GM23338 (cell line): ENCODE data around the gene SELPLG. TPM values are rescaled to one million over a fixed set of nuclear protein-coding genes. Genes with fewer than 3 reads are reported as not detected.

Experiments used
- ATAC-seq: fragments of 200-7000 bp; cut with Tn5 transposase; 3 replicates; pipeline ENCODE4 v1.9.1; 2020
- DNase-seq: peaks from one replicate; pipeline ENCODE4 v3.0.0-alpha.2; 2015; ENCODE audit warnings: low spot score
- H2AFZ ChIP-seq: fragments of 200-600 bp; sonication (generic); 2 replicates; pipeline ENCODE4 v1.8.0; 2016; ENCODE audit warnings: antibody characterized with exemption, mild to moderate bottlenecking, moderate library complexity
- H3F3A ChIP-seq: fragments of 200-600 bp; sonication (generic); replicated peaks from 2 replicates; pipeline ENCODE4 v1.8.0; 2017; ENCODE audit warnings: antibody characterized with exemption, mixed run types, low read depth
- H3K27ac ChIP-seq: fragments of 200-600 bp; sonication (generic); 2 replicates; pipeline ENCODE4 v1.6.1; 2016; ENCODE audit warnings: low read depth
- H3K27me3 ChIP-seq: fragments of 200-600 bp; sonication (generic); 2 replicates; pipeline ENCODE4 v1.8.0; 2016; ENCODE audit warnings: mild to moderate bottlenecking, mixed run types, moderate library complexity; ENCODE audit not compliant: insufficient read depth
- H3K36me3 ChIP-seq: fragments of 200-600 bp; sonication (generic); 2 replicates; pipeline ENCODE4 v1.8.0; 2016; ENCODE audit warnings: mild to moderate bottlenecking; ENCODE audit not compliant: insufficient read depth
- H3K4me1 ChIP-seq: fragments of 200-600 bp; sonication (generic); 2 replicates; pipeline ENCODE4 v1.8.0; 2016; ENCODE audit warnings: mild to moderate bottlenecking, moderate library complexity; ENCODE audit not compliant: insufficient read depth
- H3K4me2 ChIP-seq: fragments of 200-600 bp; sonication (generic); 2 replicates; pipeline ENCODE4 v1.7.1; 2017; ENCODE audit warnings: mixed run types
- H3K4me3 ChIP-seq: fragments of 200-600 bp; sonication (generic); 2 replicates; pipeline ENCODE4 v1.6.1; 2016; ENCODE audit warnings: mixed run types
- H3K79me2 ChIP-seq: fragments of 200-600 bp; sonication (generic); replicated peaks from 2 replicates; pipeline ENCODE4 v1.8.0; 2017; ENCODE audit warnings: mild to moderate bottlenecking; ENCODE audit not compliant: insufficient read depth
- H3K9me2 ChIP-seq: fragments of 200-600 bp; sonication (generic); 2 replicates; pipeline ENCODE4 v1.8.0; 2017; ENCODE audit not compliant: insufficient read depth
- H4K20me1 ChIP-seq: fragments of 200-600 bp; sonication (generic); replicated peaks from 2 replicates; pipeline ENCODE4 v1.8.0; 2017; ENCODE audit warnings: mild to moderate bottlenecking; ENCODE audit not compliant: insufficient read depth
- H3K27ac Mint-ChIP-seq: 2 replicates; pipeline ENCODE4 v1.8.0; 2020; ENCODE audit warnings: inconsistent platforms, mild to moderate bottlenecking, moderate library complexity, mixed read lengths
- H3K27me3 Mint-ChIP-seq: 3 replicates; pipeline ENCODE4 v1.8.0; 2022; ENCODE audit warnings: low read depth, mild to moderate bottlenecking, moderate library complexity, mixed read lengths, inconsistent platforms; ENCODE audit not compliant: insufficient read depth, poor library complexity
- H3K36me3 Mint-ChIP-seq: 3 replicates; pipeline ENCODE4 v1.8.0; 2021; ENCODE audit warnings: low read depth, mild to moderate bottlenecking, inconsistent platforms, moderate library complexity, mixed read lengths
- H3K4me1 Mint-ChIP-seq: 3 replicates; pipeline ENCODE4 v1.8.0; 2020; ENCODE audit warnings: mild to moderate bottlenecking, inconsistent platforms, mixed read lengths
- H3K4me3 Mint-ChIP-seq: 3 replicates; pipeline ENCODE4 v1.8.0; 2021; ENCODE audit warnings: moderate library complexity, mild to moderate bottlenecking, inconsistent platforms, mixed read lengths
- H3K9me3 Mint-ChIP-seq: 3 replicates; pipeline ENCODE4 v1.8.0; 2020; ENCODE audit warnings: moderate library complexity, mild to moderate bottlenecking, inconsistent platforms, mixed read lengths
- EZH2 ChIP-seq: fragments of 200-600 bp; sonication (generic); IDR thresholded peaks from one replicate; pipeline ENCODE4 v1.8.0; 2017; ENCODE audit warnings: antibody characterized with exemption, mild to moderate bottlenecking, low read depth; ENCODE audit not compliant: unreplicated experiment
- EZH2phosphoT487 ChIP-seq: fragments of 200-600 bp; sonication (generic); IDR thresholded peaks from one replicate; pipeline ENCODE4 v1.8.1; 2018; ENCODE audit warnings: antibody characterized with exemption; ENCODE audit not compliant: unreplicated experiment
- JUNB ChIP-seq: IDR thresholded peaks from one replicate; pipeline ENCODE4 v1.6.1; 2016; ENCODE audit warnings: antibody characterized with exemption; ENCODE audit not compliant: unreplicated experiment
- NANOG ChIP-seq: IDR thresholded peaks from 2 replicates; pipeline ENCODE4 v1.6.1; 2016; ENCODE audit warnings: antibody characterized with exemption, borderline replicate concordance
- POLR2AphosphoS5 ChIP-seq: IDR thresholded peaks from 2 replicates; pipeline ENCODE4 v1.6.1; 2016; ENCODE audit warnings: antibody characterized with exemption, low read depth
- ZNF114 ChIP-seq: fragments of 250-450 bp; sonication (Bioruptor Pico); IDR thresholded peaks from 2 replicates; pipeline ENCODE4 v1.5.0; 2020; ENCODE audit warnings: mild to moderate bottlenecking, moderate library complexity
- ZNF331 ChIP-seq: fragments of 250-450 bp; sonication (Bioruptor Pico); IDR thresholded peaks from 2 replicates; pipeline ENCODE4 v1.5.0; 2020; ENCODE audit warnings: low read depth, mild to moderate bottlenecking, moderate library complexity
- polyA plus RNA-seq: library from polyadenylated mRNA; unstranded; fragments of >200 nt; fragmentation: Nextera tagmentation; extraction: Ambion mirVana; gene quantifications from 2 replicates; pipeline ENCODE4 v1.2.1, GENCODE V29; 2016
- total RNA-seq: library from RNA; depleted of rRNA; stranded (reverse); fragments of >200 nt; shearing (Covaris generic); gene quantifications from 2 replicates; pipeline ENCODE4 v1.2.3, GENCODE V29; 2014
- TF ChIP-seq, protein P1 (sequence below), 2 experiments: fragments of 200-600 bp in 1 of 2; sonication (generic) in 1 of 2; conservative IDR thresholded peaks; 2 replicates each; pipeline versions ENCODE4 v1.5.1 to v1.6.1; 2016 to 2017; ENCODE audit warnings: antibody characterized with exemption in 2 of 2, low read depth in 2 of 2, mild to moderate bottlenecking in 2 of 2, moderate library complexity in 1 of 2
- TF ChIP-seq, protein P2 (sequence below): fragments of 250-450 bp; sonication (Bioruptor Pico); IDR thresholded peaks from 2 replicates; pipeline ENCODE4 v1.5.0; 2020; ENCODE audit warnings: mild to moderate bottlenecking, moderate library complexity

The SELPLG gene
- total and polyA plus RNA-seq, 2 experiments from 2014 or later = 0.16 to 0.56 TPM

DNA sequence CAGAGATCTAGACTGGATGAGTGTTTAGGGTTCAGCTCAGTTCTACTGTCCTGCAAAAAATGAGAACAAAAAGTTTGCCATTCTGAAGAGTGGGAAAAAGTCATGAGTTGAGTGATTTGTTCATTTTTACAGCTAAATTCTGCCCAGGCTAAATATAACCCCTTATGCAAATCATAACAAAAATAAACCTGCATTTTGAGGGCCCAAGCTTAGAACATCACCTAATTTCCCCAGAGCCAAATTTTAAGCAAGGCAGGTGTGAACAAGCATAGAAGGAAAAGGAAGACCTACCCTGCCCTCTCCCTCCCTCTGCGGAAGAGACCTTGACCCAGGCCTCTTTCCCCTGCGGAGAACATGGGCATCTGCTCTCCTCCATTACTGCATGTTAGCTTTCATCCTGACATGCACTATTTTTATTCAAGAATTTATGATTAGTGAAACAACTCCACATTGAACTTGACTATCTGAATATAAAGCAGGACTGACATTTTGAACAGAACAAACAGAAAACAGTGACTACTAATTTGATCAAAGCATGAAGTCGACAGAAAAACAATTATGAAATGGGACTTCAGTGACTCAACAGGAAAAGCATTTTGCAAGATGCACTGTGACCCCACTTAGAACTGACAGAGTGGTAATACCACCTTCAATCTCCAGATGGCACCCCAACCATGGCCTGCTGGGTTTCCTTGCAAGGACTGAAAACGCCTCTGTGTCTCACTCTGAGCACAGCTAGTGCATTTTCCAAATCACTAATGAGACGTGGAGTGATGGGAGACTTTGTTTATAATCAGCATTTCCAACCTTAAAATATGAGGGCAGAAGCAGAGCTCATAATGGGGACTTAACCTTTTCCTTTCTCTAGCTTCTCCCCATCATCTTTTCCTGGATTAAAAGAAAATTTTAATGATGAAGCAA, 30.9 kb upstream of the SELPLG start:
- Histone ChIP-seq H3K4me3 (no peak overlapping the region), H4K20me1 (peaks cover under 1% of the 10 kb centered on the region; the same call in 1 of the 2 replicates), H3K79me2 (peaks cover 8% of the 10 kb centered on the region; the same call in 1 of the 2 replicates), H3K27ac (peak overlapping the region; percentile 24), H3K9me2 (no peaks in the 10 kb centered on the region), H3K4me1 (peaks cover 3% of the 10 kb centered on the region; the same call in 1 of the 2 replicates), H3F3A (no peaks in the 10 kb centered on the region), H3K27me3 (no peaks in the 10 kb centered on the region), H2AFZ (no peak overlapping the region), H3K36me3 (peaks cover under 1% of the 10 kb centered on the region; the same call in 1 of the 2 replicates), H3K4me2 (no peak overlapping the region)
- H3K27me3 Mint-ChIP-seq = peaks cover 7% of the 10 kb centered on the region
- H3K4me1 Mint-ChIP-seq = peaks cover 22% of the 10 kb centered on the region
- no peaks in the 10 kb centered on the region for H3K36me3 Mint-ChIP-seq
- ATAC-seq = peak; percentile 94
- TF ChIP-seq JUNB (no peak), EZH2 (no peak), EZH2phosphoT487 (no peak), POLR2AphosphoS5 (no peak), NANOG (no peak)
- TF ChIP-seq, protein P1, sequence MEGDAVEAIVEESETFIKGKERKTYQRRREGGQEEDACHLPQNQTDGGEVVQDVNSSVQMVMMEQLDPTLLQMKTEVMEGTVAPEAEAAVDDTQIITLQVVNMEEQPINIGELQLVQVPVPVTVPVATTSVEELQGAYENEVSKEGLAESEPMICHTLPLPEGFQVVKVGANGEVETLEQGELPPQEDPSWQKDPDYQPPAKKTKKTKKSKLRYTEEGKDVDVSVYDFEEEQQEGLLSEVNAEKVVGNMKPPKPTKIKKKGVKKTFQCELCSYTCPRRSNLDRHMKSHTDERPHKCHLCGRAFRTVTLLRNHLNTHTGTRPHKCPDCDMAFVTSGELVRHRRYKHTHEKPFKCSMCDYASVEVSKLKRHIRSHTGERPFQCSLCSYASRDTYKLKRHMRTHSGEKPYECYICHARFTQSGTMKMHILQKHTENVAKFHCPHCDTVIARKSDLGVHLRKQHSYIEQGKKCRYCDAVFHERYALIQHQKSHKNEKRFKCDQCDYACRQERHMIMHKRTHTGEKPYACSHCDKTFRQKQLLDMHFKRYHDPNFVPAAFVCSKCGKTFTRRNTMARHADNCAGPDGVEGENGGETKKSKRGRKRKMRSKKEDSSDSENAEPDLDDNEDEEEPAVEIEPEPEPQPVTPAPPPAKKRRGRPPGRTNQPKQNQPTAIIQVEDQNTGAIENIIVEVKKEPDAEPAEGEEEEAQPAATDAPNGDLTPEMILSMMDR (conservative IDR thresholded peaks at IDR 0.05; ENCODE audit: low read depth in 2 of 2) = peak; percentile 94 to 97
- peak overlapping the region; percentile 94 for H3K27ac Mint-ChIP-seq
- H3K9me3 Mint-ChIP-seq = no peaks in the 10 kb centered on the region
- no peak overlapping the region for H3K4me3 Mint-ChIP-seq
- peak; percentile 93 for DNase-seq

- H3K79me2 ChIP-seq = peaks cover 8% of the 10 kb centered on the region; the same call in 1 of the 2 replicates
- peaks cover 7% of the 10 kb centered on the region for H3K27me3 Mint-ChIP-seq
- H4K20me1 ChIP-seq = no peaks in the 10 kb centered on the region
- H3K36me3 Mint-ChIP-seq = no peaks in the 10 kb centered on the region
- no peak overlapping the region for H3K27ac ChIP-seq
- peaks cover 6% of the 10 kb centered on the region for H3K36me3 ChIP-seq
- no peaks in the 10 kb centered on the region for H3F3A ChIP-seq
- peaks cover 18% of the 10 kb centered on the region for H3K4me1 Mint-ChIP-seq
- no peak for DNase-seq
- no peak overlapping the region for H3K4me2 ChIP-seq
- H3K4me3 Mint-ChIP-seq = no peak overlapping the region; the same call in 2 of the 3 replicates
- no peak overlapping the region for H3K4me3 ChIP-seq
- no peaks in the 10 kb centered on the region for H3K9me2 ChIP-seq
- H2AFZ ChIP-seq = no peak overlapping the region
- H3K27me3 ChIP-seq = no peaks in the 10 kb centered on the region
- ATAC-seq = no peak
- H3K4me1 ChIP-seq = peaks cover 3% of the 10 kb centered on the region; the same call in 1 of the 2 replicates
- H3K27ac Mint-ChIP-seq = peak overlapping the region; percentile 10; the same call in 1 of the 2 replicates
- H3K9me3 Mint-ChIP-seq = no peaks in the 10 kb centered on the region
- TF ChIP-seq JUNB (no peak), ZNF331 (CRISPR knock-in tag) (no peak), EZH2phosphoT487 (no peak), ZNF114 (CRISPR knock-in tag) (no peak), NANOG (no peak), EZH2 (no peak)
- TF ChIP-seq, protein P2, sequence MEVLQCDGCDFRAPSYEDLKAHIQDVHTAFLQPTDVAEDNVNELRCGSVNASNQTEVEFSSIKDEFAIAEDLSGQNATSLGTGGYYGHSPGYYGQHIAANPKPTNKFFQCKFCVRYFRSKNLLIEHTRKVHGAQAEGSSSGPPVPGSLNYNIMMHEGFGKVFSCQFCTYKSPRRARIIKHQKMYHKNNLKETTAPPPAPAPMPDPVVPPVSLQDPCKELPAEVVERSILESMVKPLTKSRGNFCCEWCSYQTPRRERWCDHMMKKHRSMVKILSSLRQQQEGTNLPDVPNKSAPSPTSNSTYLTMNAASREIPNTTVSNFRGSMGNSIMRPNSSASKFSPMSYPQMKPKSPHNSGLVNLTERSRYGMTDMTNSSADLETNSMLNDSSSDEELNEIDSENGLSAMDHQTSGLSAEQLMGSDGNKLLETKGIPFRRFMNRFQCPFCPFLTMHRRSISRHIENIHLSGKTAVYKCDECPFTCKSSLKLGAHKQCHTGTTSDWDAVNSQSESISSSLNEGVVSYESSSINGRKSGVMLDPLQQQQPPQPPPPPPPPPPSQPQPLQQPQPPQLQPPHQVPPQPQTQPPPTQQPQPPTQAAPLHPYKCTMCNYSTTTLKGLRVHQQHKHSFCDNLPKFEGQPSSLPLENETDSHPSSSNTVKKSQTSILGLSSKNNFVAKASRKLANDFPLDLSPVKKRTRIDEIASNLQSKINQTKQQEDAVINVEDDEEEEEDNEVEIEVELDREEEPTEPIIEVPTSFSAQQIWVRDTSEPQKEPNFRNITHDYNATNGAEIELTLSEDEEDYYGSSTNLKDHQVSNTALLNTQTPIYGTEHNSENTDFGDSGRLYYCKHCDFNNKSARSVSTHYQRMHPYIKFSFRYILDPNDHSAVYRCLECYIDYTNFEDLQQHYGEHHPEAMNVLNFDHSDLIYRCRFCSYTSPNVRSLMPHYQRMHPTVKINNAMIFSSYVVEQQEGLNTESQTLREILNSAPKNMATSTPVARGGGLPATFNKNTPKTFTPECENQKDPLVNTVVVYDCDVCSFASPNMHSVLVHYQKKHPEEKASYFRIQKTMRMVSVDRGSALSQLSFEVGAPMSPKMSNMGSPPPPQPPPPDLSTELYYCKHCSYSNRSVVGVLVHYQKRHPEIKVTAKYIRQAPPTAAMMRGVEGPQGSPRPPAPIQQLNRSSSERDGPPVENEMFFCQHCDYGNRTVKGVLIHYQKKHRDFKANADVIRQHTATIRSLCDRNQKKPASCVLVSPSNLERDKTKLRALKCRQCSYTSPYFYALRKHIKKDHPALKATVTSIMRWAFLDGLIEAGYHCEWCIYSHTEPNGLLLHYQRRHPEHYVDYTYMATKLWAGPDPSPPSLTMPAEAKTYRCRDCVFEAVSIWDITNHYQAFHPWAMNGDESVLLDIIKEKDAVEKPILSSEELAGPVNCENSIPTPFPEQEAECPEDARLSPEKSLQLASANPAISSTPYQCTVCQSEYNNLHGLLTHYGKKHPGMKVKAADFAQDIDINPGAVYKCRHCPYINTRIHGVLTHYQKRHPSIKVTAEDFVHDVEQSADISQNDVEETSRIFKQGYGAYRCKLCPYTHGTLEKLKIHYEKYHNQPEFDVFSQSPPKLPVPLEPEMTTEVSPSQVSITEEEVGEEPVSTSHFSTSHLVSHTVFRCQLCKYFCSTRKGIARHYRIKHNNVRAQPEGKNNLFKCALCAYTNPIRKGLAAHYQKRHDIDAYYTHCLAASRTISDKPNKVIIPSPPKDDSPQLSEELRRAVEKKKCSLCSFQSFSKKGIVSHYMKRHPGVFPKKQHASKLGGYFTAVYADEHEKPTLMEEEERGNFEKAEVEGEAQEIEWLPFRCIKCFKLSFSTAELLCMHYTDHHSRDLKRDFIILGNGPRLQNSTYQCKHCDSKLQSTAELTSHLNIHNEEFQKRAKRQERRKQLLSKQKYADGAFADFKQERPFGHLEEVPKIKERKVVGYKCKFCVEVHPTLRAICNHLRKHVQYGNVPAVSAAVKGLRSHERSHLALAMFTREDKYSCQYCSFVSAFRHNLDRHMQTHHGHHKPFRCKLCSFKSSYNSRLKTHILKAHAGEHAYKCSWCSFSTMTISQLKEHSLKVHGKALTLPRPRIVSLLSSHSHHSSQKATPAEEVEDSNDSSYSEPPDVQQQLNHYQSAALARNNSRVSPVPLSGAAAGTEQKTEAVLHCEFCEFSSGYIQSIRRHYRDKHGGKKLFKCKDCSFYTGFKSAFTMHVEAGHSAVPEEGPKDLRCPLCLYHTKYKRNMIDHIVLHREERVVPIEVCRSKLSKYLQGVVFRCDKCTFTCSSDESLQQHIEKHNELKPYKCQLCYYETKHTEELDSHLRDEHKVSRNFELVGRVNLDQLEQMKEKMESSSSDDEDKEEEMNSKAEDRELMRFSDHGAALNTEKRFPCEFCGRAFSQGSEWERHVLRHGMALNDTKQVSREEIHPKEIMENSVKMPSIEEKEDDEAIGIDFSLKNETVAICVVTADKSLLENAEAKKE (CRISPR knock-in tag) = no peak
These were observed 29.8 kb upstream of the SELPLG start for GRCh38 chr12:108663324-108664015.
